H1 (cell line): ENCODE measurements around the gene PLEKHG4. TPM values are rescaled to one million over a fixed set of nuclear protein-coding genes. Genes with fewer than 3 reads are reported as not detected.

ENCODE experiments used
- polyA plus RNA-seq, 7 experiments: library from polyadenylated mRNA; depleted of rRNA in 3 of 7; stranded (reverse) in 5 of 7; unstranded in 2 of 7; fragments of >200 nt in 5 of 7; fragments of 200-250 nt in 2 of 7; gene quantifications; 1 replicate in 5 of 7; 2 replicates in 1 of 7; 4 replicates in 1 of 7; pipeline versions ENCODE4 v1.2.1 to v1.2.3, GENCODE V29; 2011 to 2013; ENCODE audit warnings: missing spikeins in 2 of 7, mixed read lengths in 2 of 7
- total RNA-seq: library from RNA; stranded (reverse); fragmentation: NEBNext Ultra II Directional; extraction: Animal tissue kit (Norgen Biotek cat#: 25700); gene quantifications from 2 replicates; pipeline ENCODE4 v1.2.1, GENCODE V29; 2021
- TF ChIP-seq, protein P1 (sequence below): IDR thresholded peaks from 2 replicates; pipeline ENCODE4 v1.6.1; 2012; ENCODE audit warnings: inconsistent platforms

The PLEKHG4 gene
- total and polyA plus RNA-seq, 2 of the 8 experiments (the other 6 are each of a cell fraction or from before 2014, with no cell fraction given), result 7.7 to 11.1 TPM

DNA sequence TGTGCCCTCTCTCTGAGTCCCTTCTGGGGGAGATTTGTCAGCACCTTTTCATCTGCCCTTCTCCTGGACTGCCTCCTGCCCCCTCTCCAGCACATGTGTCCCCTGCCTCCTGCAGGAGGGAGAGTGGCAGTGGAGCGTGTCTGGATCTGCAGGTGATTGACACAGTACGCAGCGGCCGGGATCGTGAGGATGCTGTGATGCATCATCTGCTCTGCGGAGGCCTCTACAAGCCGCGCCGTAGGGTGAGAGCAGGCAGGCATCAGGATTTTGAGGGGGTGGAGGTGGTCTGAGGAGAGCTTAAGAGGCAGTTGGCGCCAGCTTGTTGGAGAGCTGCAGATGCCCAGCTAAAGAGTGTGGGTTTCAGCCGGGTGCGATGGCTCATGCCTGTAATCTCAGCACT, 19.6 kb upstream of the PLEKHG4 start (continued):
- TF ChIP-seq, protein P1, sequence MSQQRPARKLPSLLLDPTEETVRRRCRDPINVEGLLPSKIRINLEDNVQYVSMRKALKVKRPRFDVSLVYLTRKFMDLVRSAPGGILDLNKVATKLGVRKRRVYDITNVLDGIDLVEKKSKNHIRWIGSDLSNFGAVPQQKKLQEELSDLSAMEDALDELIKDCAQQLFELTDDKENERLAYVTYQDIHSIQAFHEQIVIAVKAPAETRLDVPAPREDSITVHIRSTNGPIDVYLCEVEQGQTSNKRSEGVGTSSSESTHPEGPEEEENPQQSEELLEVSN, result no peak
